H9 (cell line): ENCODE results near the gene SNAI1. TPM values are rescaled to one million over a fixed set of nuclear protein-coding genes. Genes with fewer than 3 reads are reported as not detected.

ENCODE experiments used
- DNase-seq: peaks from one replicate; pipeline ENCODE4 v3.0.0-alpha.2; 2017
- H2AFZ ChIP-seq: one replicate; pipeline ENCODE4 v1.6.1; 2013; ENCODE audit warnings: mild to moderate bottlenecking, low read length, control low read depth, moderate library complexity
- H2AK5ac ChIP-seq: 2 replicates; pipeline ENCODE4 v1.6.1; 2013; ENCODE audit warnings: low read length, control low read depth, mixed read lengths; ENCODE audit not compliant: insufficient read length
- H2BK120ac ChIP-seq: one replicate; pipeline ENCODE4 v1.6.1; 2013; ENCODE audit warnings: low read depth, mild to moderate bottlenecking, low read length, control low read depth, inconsistent platforms; ENCODE audit not compliant: poor library complexity, severe bottlenecking
- H2BK12ac ChIP-seq: 2 replicates; pipeline ENCODE4 v1.6.1; 2013; ENCODE audit warnings: low read length, control low read depth, mixed read lengths, low read depth; ENCODE audit not compliant: insufficient read length
- H2BK15ac ChIP-seq: 2 replicates; pipeline ENCODE4 v1.6.1; 2013; ENCODE audit warnings: low read depth, low read length, control low read depth
- H2BK20ac ChIP-seq: one replicate; pipeline ENCODE4 v1.6.1; 2013; ENCODE audit warnings: low read depth, mild to moderate bottlenecking, low read length, control low read depth, inconsistent platforms; ENCODE audit not compliant: poor library complexity, severe bottlenecking
- H2BK5ac ChIP-seq: 2 replicates; pipeline ENCODE4 v1.6.1; 2013; ENCODE audit warnings: low read length, control low read depth, mixed read lengths; ENCODE audit not compliant: insufficient read length
- H3K14ac ChIP-seq: 2 replicates; pipeline ENCODE4 v1.6.1; 2013; ENCODE audit warnings: low read length, control low read depth; ENCODE audit not compliant: insufficient read depth
- H3K18ac ChIP-seq: 2 replicates; pipeline ENCODE4 v1.6.1; 2013; ENCODE audit warnings: low read depth, mild to moderate bottlenecking, mixed read lengths, low read length, control low read depth; ENCODE audit not compliant: insufficient read length
- H3K23ac ChIP-seq: 2 replicates; pipeline ENCODE4 v1.6.1; 2013; ENCODE audit warnings: low read length, control low read depth, mixed read lengths, low read depth; ENCODE audit not compliant: insufficient read length
- H3K23me2 ChIP-seq: 2 replicates; pipeline ENCODE4 v1.6.1; 2013; ENCODE audit warnings: low read depth, mild to moderate bottlenecking, mixed read lengths, low read length, control low read depth; ENCODE audit not compliant: insufficient read length, poor library complexity, severe bottlenecking
- H3K27ac ChIP-seq: 2 replicates; pipeline ENCODE4 v1.5.1; 2013; ENCODE audit warnings: low read length, control low read depth, mixed read lengths, low read depth; ENCODE audit not compliant: insufficient read length
- H3K27me3 ChIP-seq: 2 replicates; pipeline ENCODE4 v1.6.1; 2013; ENCODE audit warnings: low read length, control low read depth, inconsistent platforms; ENCODE audit not compliant: insufficient read depth
- H3K4ac ChIP-seq: 2 replicates; pipeline ENCODE4 v1.6.1; 2013; ENCODE audit warnings: low read depth, mild to moderate bottlenecking, control low read depth, inconsistent platforms, low read length, moderate library complexity
- H3K4me1 ChIP-seq: 2 replicates; pipeline ENCODE4 v1.6.1; 2013; ENCODE audit warnings: low read length, control low read depth, inconsistent platforms; ENCODE audit not compliant: insufficient read depth
- H3K4me2 ChIP-seq: 2 replicates; pipeline ENCODE4 v1.6.1; 2013; ENCODE audit warnings: low read length, control low read depth, mixed read lengths; ENCODE audit not compliant: insufficient read length, insufficient read depth
- H3K56ac ChIP-seq: 2 replicates; pipeline ENCODE4 v1.6.1; 2013; ENCODE audit warnings: low read depth, mild to moderate bottlenecking, mixed read lengths, low read length, control low read depth; ENCODE audit not compliant: insufficient read length
- H3K79me1 ChIP-seq: 2 replicates; pipeline ENCODE4 v1.6.1; 2013; ENCODE audit warnings: low read depth, mild to moderate bottlenecking, moderate library complexity, low read length, control low read depth, inconsistent platforms; ENCODE audit not compliant: insufficient read depth, poor library complexity, severe bottlenecking
- H3K79me2 ChIP-seq: 2 replicates; pipeline ENCODE4 v1.6.1; 2013; ENCODE audit warnings: low read length, control low read depth, inconsistent platforms; ENCODE audit not compliant: insufficient read depth
- H3K9ac ChIP-seq: 2 replicates; pipeline ENCODE4 v1.6.1; 2013; ENCODE audit warnings: low read length, control low read depth, mixed read lengths; ENCODE audit not compliant: insufficient read length; ENCODE audit errors: extremely low read depth
- H3K9me3 ChIP-seq: one replicate; pipeline ENCODE4 v1.6.1; 2013; ENCODE audit warnings: low read depth, low read length, inconsistent platforms; ENCODE audit not compliant: control insufficient read depth
- H3T11ph ChIP-seq: one replicate; pipeline ENCODE4 v1.6.1; 2013; ENCODE audit warnings: mild to moderate bottlenecking, low read length, control low read depth, inconsistent platforms
- H4K20me1 ChIP-seq: one replicate; pipeline ENCODE4 v1.6.1; 2013; ENCODE audit not compliant: control insufficient read depth, insufficient read length, insufficient read depth
- H4K5ac ChIP-seq: 2 replicates; pipeline ENCODE4 v1.6.1; 2013; ENCODE audit warnings: low read depth, mild to moderate bottlenecking, mixed read lengths, low read length, control low read depth; ENCODE audit not compliant: insufficient read length
- H4K8ac ChIP-seq: replicated peaks from 2 replicates; pipeline ENCODE4 v1.6.1; 2013; ENCODE audit warnings: low read length, control low read depth, mixed read lengths, low read depth; ENCODE audit not compliant: insufficient read length
- H4K91ac ChIP-seq: 2 replicates; pipeline ENCODE4 v1.6.1; 2013; ENCODE audit warnings: low read depth, mild to moderate bottlenecking, moderate library complexity, mixed read lengths, low read length, control low read depth; ENCODE audit not compliant: insufficient read length
- H3K27ac Mint-ChIP-seq, 3 experiments: 2 replicates in 2 of 3; 3 replicates in 1 of 3; pipeline ENCODE4 v1.8.0; 2020 to 2021; ENCODE audit warnings: mixed read lengths in 3 of 3, mild to moderate bottlenecking in 1 of 3, moderate library complexity in 1 of 3
- H3K27me3 Mint-ChIP-seq: 2 replicates; pipeline ENCODE4 v1.8.0; 2021; ENCODE audit warnings: low read depth, mild to moderate bottlenecking, moderate library complexity, mixed read lengths
- H3K36me3 Mint-ChIP-seq, 3 experiments: 2 replicates in 2 of 3; 3 replicates in 1 of 3; pipeline ENCODE4 v1.8.0; 2020 to 2021; ENCODE audit warnings: low read depth in 3 of 3, mixed read lengths in 3 of 3; ENCODE audit not compliant: insufficient read depth in 1 of 3
- H3K4me1 Mint-ChIP-seq, 2 experiments: 2 replicates each; pipeline ENCODE4 v1.8.0; 2020; ENCODE audit warnings: mixed read lengths in 2 of 2
- H3K4me3 Mint-ChIP-seq, 2 experiments: 2 replicates in 1 of 2; 3 replicates in 1 of 2; pipeline ENCODE4 v1.8.0; 2020 to 2021; ENCODE audit warnings: mild to moderate bottlenecking in 2 of 2, mixed read lengths in 2 of 2, moderate library complexity in 1 of 2
- H3K9me3 Mint-ChIP-seq, 2 experiments: 2 replicates in 1 of 2; 3 replicates in 1 of 2; pipeline ENCODE4 v1.8.0; 2020; ENCODE audit warnings: mild to moderate bottlenecking in 2 of 2, mixed read lengths in 2 of 2, moderate library complexity in 1 of 2
- CTCF ChIP-seq: fragments of 200-600 bp; sonication (generic); conservative IDR thresholded peaks from 3 replicates; pipeline ENCODE4 v1.8.0; 2021; ENCODE audit warnings: antibody characterized with exemption, mild to moderate bottlenecking
- WGBS: extraction: QIAGEN DNeasy Blood & Tissue Kit; methylation state at CpG from one replicate; pipeline ENCODE4 v1.1.7; 2013; ENCODE audit warnings: missing lambda C conversion rate, low lambda C conversion rate, mixed read lengths; ENCODE audit not compliant: insufficient read length; ENCODE audit errors: extremely low coverage; 5-methylcytosine and 5-hydroxymethylcytosine counted together
- total RNA-seq: library from RNA; stranded (reverse); gene quantifications from 2 replicates; pipeline ENCODE4 v1.2.1, GENCODE V29; 2021

The SNAI1 gene
- total RNA-seq, 1 experiment from 2014 or later = 7.0 TPM

- H3K27ac Mint-ChIP-seq = no peak overlapping the region
- Histone ChIP-seq H3K4ac (no peak overlapping the region), H4K8ac (no peak overlapping the region), H2BK120ac (no peak overlapping the region), H3K9ac (no peak overlapping the region), H2BK5ac (no peak overlapping the region), H2BK20ac (no peak overlapping the region), H4K91ac (no peak overlapping the region), H3K23me2 (no peaks in the 10 kb centered on the region), H2AFZ (no peak overlapping the region), H3K4me2 (no peak overlapping the region), H3K4me1 (no peaks in the 10 kb centered on the region), H4K5ac (no peak overlapping the region), H3K27me3 (no peaks in the 10 kb centered on the region), H2AK5ac (no peak overlapping the region), H3T11ph (no peak overlapping the region), H2BK15ac (no peak overlapping the region), H4K20me1 (no peaks in the 10 kb centered on the region), H2BK12ac (no peak overlapping the region), H3K79me1 (no peaks in the 10 kb centered on the region), H3K27ac (no peak overlapping the region), H3K23ac (no peak overlapping the region), H3K79me2 (no peaks in the 10 kb centered on the region), H3K14ac (no peak overlapping the region), H3K56ac (no peak overlapping the region), H3K9me3 (no peaks in the 10 kb centered on the region), H3K18ac (no peak overlapping the region)
- no peaks in the 10 kb centered on the region for H3K36me3 Mint-ChIP-seq
- DNase-seq = no peak
- peaks cover 17 to 42% of the 10 kb centered on the region in 2 experiments for H3K4me1 Mint-ChIP-seq
- H3K9me3 Mint-ChIP-seq = no peaks in the 10 kb centered on the region; a peak in 1 of 5 replicates
- peaks cover 1% of the 10 kb centered on the region; the same call in 1 of the 2 replicates for H3K27me3 Mint-ChIP-seq
- H3K4me3 Mint-ChIP-seq = no peak overlapping the region
- WGBS = no CpG with 5 or more reads among the region's 3 CpGs
- TF ChIP-seq CTCF = no peak
Measured at GRCh38 chr20:50037123-50037522, 54.3 kb downstream of the SNAI1 start.
